GM18951 (cell line): ENCODE measurements around the gene ACP5.
"Not testable (repeated sequence)": the region's sequence is repeated elsewhere in the genome, so short reads cannot be mapped to it uniquely, and the experiment has no call there.

Experiments used
- POLR2A ChIP-seq: IDR thresholded peaks from 4 replicates; pipeline ENCODE4 v1.6.1; 2011; ENCODE audit warnings: mild to moderate bottlenecking; ENCODE audit not compliant: insufficient read length, insufficient read depth; ENCODE audit errors: extremely low read depth
- in situ Hi-C: fragments of 300-500 bp; cut with MboI; formaldehyde crosslinking; loops from one replicate; pipeline ENCODE4 v1.12.0; 2022; ENCODE audit warnings: low sequenced_read_pairs, mixed read lengths, inconsistent platforms; ENCODE audit not compliant: unreplicated experiment

Gene ACP5

DNA sequence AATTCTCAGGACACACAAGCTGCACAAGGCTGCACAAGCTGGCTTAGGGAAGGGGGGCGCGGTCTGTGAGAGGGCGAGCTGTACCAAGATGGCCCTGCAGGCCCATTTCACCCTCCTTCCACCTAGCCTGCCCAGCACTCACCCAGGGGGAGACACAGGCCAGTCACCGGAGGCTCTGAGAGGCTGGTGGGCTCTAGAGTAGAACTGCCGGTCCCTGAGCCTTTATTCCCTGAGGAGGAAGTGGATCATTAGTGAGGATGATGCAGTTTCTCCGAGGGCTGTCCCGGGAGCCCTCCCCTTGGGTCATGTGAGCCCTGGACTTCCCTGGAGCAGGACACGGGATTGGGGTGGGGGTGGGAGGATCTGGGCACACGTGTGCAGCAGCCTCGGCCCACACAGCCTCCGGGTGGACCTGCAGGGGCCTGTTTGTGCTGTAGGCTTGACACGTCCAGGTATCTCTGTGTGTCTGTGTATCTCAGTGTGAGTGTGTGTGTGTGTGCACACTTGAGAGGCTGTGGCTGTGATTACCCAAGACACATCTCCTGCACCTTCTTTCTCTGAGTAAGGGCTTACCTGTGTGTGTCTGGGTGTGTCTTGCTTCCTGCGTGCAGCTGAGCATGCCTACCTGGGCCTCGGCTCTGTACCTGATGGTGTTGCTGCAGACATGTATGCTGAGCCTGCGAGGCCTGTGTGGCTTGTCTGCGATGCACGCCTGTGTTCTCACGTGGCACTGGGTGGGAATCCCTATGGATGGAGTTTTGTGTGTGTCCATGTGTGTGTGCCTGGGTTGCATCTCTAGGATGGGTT is at the start of gene ACP5:
Gene ACP5, minus strand, starts transcription at position 195 of the 807 bp plus-strand sequence. CDS start 328 bp downstream, outside the sequence.
- TF ChIP-seq POLR2A: no peak

DNA sequence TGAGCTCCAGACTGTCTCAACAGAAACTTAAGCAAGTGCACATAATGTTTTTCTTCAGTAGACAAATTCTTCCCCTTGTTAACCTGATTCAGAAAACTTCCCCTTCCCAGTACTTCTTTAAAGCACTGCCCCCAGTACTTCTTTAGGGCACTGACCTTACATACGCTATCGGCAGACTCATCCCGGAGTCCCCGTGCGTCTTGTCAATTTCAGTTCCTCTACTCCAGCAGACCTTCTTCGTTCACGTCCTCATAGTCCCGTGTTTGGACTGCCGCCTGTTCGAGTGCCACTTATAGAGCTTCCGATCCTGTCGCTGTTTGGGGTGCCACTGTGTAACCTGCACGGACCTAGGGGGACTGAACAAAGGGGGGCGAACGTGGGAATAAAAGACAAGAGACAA is 48.8 kb upstream of the ACP5 start:
- TF ChIP-seq POLR2A: no peak
- in situ Hi-C loops: no loop called here

More for the DNA sequence above, at the start of gene ACP5:
- in situ Hi-C loops: no loop called here

DNA sequence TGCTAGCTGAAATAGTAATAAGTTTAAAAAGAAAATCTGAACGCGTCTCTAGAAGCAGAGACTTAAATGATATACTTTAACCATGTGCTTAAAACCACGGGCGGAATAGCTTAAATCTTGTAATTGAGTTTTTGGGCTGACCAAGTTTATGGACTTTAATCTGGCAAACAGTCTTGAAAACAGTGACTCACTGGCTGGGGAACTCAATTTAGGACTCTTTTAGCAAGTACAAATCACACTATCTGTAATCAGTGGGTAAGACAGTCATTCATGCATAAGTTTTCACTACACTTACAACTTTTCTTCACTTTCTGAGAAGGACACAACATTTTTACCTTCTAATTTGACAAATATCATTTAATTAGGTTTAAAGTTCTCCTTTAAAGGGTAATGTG is 46.6 kb upstream of the ACP5 start:
- no peak for TF ChIP-seq POLR2A

DNA sequence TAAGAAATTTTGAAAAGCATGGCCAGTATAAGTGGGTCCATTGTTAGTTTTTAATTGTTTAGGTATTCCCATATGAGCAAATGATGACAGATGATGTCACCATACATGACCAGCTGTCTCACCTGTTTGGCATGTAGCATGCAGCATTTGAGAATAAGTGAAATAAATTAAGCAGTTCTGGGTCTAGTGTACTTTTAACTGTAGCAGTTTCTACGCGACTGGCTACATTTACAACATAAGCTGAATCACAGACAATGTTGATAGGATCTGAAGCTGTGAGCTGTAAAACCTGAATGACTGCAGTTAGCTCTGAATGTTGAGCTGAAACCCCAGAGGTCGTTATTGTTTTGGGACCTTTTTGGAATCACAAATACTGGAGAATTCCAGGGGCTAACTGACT is 45.0 kb upstream of the ACP5 start:
- in situ Hi-C loops: not testable (repeated sequence)

More for the DNA sequence above, 46.6 kb upstream of the ACP5 start:
- in situ Hi-C loops: no loop called here

DNA sequence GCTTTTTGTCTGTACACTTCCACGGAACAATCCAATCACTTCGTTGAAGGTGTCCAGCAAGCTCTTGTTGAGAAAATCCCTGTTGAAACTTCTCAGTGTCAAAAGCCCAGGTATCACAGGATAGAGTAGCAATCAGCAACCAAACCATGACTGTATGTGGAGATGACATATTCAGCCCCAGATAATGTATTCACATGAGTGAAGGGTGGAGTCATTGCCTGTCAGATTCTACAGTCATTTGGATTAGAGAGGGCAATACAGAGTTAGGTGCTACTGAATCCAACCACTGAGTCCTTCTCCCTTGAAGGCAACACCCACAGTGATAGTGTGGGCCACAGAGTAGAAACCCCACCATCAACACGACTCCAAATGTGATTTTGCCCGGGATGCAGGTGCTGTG is 43.1 kb upstream of the ACP5 start:
- TF ChIP-seq POLR2A: no peak
- in situ Hi-C loops: no loop called here

DNA sequence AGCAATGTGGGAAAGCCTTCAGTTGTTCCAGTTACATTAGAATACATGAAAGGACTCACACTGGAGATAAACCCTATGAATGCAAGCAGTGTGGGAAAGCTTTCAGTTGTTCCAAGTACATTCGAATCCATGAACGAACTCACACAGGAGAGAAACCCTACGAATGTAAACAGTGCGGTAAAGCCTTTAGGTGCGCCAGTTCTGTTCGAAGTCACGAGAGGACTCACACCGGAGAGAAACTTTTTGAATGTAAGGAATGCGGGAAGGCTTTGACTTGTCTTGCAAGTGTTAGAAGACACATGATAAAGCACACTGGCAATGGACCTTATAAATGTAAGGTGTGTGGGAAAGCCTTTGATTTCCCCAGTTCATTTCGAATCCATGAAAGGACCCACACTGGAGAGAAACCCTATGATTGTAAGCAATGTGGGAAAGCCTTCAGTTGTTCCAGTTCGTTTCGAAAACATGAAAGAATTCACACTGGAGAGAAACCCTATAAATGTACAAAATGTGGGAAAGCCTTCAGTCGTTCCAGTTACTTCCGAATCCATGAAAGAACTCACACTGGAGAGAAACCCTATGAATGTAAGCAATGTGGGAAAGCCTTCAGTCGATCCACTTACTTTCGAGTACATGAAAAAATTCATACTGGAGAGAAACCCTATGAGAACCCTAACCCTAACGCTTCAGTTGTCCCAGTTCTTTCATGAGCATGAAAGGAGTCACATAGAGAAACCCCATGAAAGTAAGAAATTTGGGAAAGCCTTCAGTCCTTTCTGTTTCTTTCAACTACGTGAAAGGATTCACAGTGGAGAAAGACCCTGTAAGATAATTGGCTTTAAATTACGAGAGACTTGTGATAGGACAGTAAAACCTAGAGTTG is 40.0 kb upstream of the ACP5 start:
- in situ Hi-C loops: no loop called here
- TF ChIP-seq POLR2A: no peak

DNA sequence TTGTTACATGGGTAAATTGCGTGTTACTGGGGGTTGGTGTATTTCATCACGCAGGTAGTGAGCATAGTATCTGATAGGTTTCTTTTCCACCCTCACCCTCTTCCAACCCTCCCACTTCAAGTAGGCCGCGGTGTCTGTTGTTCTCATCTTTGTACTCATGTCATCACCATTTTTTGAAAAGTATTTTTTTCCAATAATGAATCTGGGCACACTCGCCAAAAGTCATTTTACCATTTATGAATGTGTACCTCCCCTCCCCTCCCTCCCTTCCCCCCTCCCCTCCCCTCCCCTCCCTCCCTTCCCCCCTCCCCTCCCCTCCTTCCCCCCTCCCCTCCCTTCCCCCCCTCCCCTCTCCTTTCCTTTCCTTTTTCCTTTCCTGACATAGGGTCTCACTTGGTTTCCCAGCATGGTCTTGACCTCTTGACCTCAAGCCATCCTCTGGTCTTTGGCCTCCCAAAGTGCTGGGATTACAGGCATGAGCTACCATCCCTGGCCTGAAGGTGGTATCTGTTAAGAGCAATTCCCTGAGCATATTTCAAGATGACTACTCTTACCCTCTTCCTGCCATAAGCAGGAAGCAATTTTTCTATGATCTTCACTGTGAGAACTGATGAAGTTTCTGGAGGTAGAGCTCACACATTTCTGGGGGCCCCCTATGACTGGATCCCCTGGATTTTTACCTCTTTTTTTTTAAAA is 35.5 kb upstream of the ACP5 start:
- TF ChIP-seq POLR2A: no peak
- in situ Hi-C loops: no loop called here

DNA sequence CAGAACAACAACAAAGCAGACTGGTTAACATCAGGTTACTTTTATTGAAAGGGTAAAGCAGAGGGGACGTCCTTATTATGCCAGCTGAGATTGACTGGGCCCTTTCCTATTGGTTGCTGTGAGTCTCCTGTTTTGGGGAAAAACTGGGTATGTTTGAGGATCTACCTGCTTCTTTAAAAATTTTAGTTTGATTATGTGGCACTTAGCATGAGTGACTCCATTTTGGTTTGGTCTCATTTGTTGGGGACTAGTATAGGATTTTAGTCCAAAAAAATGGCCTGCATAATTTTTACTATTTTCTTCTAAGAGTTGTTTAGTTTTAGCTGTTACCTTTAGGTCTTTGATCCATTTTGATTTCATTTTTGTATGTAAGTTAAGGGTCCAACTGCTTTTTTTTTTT is 34.3 kb upstream of the ACP5 start:
- in situ Hi-C loops: no loop called here
- no peak for TF ChIP-seq POLR2A

DNA sequence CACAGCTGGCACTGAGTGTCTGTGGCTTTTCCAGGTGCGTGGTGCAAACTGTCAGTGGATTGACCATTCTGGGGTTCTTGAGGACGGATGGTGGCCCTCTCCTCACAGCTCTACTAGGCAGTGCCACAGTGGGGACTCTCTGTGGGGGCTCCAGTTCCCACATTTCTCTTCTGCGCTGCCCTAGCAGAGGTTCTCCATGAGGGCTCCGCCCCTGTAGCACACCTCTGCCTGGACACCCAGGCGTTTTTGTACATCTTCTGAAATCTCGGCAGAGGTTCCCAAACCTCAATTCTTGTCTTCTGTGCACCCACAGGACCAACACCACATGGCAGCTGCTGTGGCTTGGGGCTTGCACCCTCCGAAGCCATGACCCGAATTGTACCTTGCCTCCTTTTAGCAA is 29.0 kb upstream of the ACP5 start:
- in situ Hi-C loops: no loop called here
- no peak for TF ChIP-seq POLR2A

DNA sequence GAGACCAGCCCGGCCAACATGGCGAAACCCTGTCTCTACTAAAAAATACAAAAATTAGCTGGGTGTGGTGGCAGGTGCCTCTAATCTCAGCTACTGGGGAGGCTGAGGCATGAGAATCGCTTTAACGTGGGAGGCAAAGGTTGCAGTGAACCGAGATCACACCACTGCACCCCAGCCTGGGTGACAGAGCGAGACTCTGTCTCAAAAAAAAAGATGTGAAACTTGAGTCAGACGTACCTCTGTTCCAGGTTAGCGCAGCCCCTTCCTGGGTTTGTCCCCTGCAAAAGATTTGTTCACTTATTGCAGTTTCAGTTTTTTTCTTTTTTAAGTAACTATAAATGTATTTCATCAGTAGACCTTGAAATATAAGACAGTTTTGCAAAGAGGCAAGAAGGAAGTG is 22.3 kb upstream of the ACP5 start:
- in situ Hi-C loops: not testable (repeated sequence)

DNA sequence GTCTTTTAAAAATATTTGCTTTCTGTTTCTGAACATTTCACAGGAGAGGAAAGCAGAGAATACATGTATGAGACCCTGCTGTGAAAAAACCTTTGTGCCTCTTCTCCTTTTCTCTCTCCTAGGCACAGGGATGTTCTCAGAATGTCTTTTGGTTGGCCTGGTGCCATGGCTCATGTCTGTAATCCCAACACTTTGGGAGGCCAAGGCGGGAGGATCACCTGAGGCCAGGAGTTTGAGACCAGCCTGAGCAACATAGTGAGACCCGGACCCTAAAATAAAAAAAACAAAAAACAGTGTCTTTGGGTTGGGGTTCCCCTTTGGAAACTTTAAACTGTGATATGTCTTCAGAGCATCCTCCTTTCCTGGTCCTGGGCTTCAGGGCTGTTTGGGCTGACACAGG is 21.3 kb upstream of the ACP5 start:
- in situ Hi-C loops: no loop called here
- TF ChIP-seq POLR2A: no peak

DNA sequence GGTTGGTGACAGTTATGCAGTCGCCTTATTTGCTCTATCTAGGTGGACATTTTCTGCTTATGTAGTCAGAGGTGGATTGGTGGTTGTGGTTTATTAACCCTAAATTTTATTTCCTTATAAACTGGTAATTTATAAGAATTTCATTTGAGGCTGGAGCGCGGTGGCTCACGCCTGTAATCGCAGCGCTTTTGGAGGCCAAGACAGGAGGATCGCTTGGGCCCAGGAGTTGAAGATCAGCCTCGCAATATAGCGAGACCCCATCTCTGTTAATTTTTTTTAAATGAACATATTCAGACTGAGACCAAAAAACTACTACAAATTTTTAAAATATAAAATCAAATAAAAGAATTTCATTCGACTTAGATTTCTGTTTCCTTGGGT is 20.6 kb upstream of the ACP5 start:
- in situ Hi-C loops: no loop called here
- no peak for TF ChIP-seq POLR2A
